Stimulated activated CD4-positive, alpha-beta T cell treated with anti-CD3 and anti-CD28 coated beads, Interleukin-1b, Interleukin-23, amount 100 ng/mL, for 24 hours (primary cell): ENCODE results near the gene LIPA.
"Not testable (repeated sequence)": the region's sequence is repeated elsewhere in the genome, so short reads cannot be mapped to it uniquely, and the experiment has no call there.

Experiments used
- DNase-seq, 4 experiments: peaks; one replicate each; pipeline ENCODE4 v3.0.0-alpha.2; 2020; ENCODE audit warnings: low read depth in 4 of 4, low spot score in 1 of 4

The LIPA gene

GRCh38 chr10:89213191-89213808 lies 38.3 kb downstream of the LIPA start:
- DNase-seq: no peak

GRCh38 chr10:89210794-89211425 lies 40.7 kb downstream of the LIPA start:
- no peak for DNase-seq

GRCh38 chr10:89209718-89210117 lies 41.9 kb downstream of the LIPA start:
- DNase-seq: no peak

- no peak for DNase-seq
Observed at GRCh38 chr10:89207801-89208551, 43.6 kb downstream of the LIPA start.

- DNase-seq: peak in 2 of 4 experiments; percentile 41 to 52
Observed at GRCh38 chr10:89207181-89207800, 44.3 kb downstream of the LIPA start, which contains the start of gene CH25H. Gene CH25H, minus strand, starts transcription at chr10:89207317. Its CDS starts 25 bp downstream, at chr10:89207292.

- DNase-seq: peak in 1 of 4 experiments; percentile 6
Observed at GRCh38 chr10:89206402-89207180, 45.0 kb downstream of the LIPA start.

GRCh38 chr10:89204621-89205185 lies 46.9 kb downstream of the LIPA start:
- DNase-seq: no peak

- DNase-seq: no peak
Observed at GRCh38 chr10:89203237-89203636, 48.3 kb downstream of the LIPA start.

GRCh38 chr10:89202033-89202425 lies 49.5 kb downstream of the LIPA start:
- DNase-seq: no peak

- no peak for DNase-seq
Observed at GRCh38 chr10:89201345-89202032, 50.1 kb downstream of the LIPA start.

- no peak for DNase-seq
Observed at GRCh38 chr10:89197473-89197872, 54.1 kb downstream of the LIPA start.

- DNase-seq: not testable (repeated sequence)
Observed at GRCh38 chr10:89191301-89191700, 60.3 kb downstream of the LIPA start.

GRCh38 chr10:89189211-89189734 lies 62.3 kb downstream of the LIPA start:
- DNase-seq: no peak

- no peak for DNase-seq
Observed at GRCh38 chr10:89185658-89186057, 65.9 kb downstream of the LIPA start.

GRCh38 chr10:89184638-89185037 lies 66.9 kb downstream of the LIPA start:
- no peak for DNase-seq

GRCh38 chr10:89183571-89183970 lies 68.0 kb downstream of the LIPA start:
- no peak for DNase-seq

- no peak for DNase-seq
Observed at GRCh38 chr10:89182894-89183293, 68.7 kb downstream of the LIPA start.

- no peak for DNase-seq
Observed at GRCh38 chr10:89175816-89176215, 75.8 kb downstream of the LIPA start.

GRCh38 chr10:89173075-89173474 lies 78.5 kb downstream of the LIPA start:
- DNase-seq: no peak

- DNase-seq: no peak
Observed at GRCh38 chr10:89171996-89172395, 79.6 kb downstream of the LIPA start.
